Measurements from ENCODE around the gene DPEP2. TPM values are rescaled to one million over a fixed set of nuclear protein-coding genes. Genes with fewer than 3 reads are reported as not detected.

DPEP2 gene
- total and polyA plus RNA-seq, 2 of the 13 experiments (the other 11 are each of a cell fraction or from before 2014, with no cell fraction given), result 0.18 TPM; not detected in 1

DNA sequence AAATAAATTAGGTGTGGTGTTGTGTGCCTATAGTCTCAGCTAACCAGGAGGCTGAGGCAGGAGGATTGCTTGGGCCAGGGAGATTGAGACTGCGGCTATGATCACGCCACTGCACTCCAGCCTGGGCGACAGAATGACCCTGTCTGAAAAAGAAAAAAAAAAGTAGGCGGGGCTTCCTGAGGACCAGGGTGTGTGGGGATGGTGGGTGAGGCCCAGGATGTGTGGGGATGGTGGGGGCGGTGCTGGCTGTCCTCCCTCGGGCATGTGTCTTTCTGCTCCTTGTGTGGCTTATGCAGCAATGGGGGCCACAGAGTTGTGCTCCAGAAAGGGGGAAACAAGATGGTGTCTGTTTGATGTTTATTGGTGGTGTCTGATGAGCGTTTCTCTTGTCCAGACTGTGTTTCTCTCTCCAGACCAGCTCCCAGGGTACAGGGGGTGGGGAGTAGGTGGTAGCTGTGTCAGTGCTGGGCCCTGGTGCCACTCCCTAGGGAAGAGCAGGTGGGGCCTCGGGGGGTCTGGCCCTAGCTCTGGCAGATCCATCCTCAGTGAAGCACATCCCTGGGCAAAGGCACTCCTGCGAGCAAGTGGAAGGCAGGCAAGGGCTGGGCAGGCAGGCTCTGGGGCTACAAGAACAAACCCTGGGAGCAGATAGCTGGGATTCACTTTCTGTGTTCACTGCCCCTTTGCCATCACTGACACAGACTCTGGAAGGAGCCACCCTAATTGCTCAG, 57.6 kb downstream of the DPEP2 start:
- H3K9me3 ChIP-seq (ENCODE audit: low read length), result no peaks in the 10 kb centered on the region
- ATAC-seq, result no peak
- H2AFZ ChIP-seq (ENCODE audit: low read length), result no peak overlapping the region
- H3K27ac ChIP-seq (ENCODE audit: extremely low read length, insufficient read depth, low read length), result peak overlapping the region; percentile 85
- no peaks in the 10 kb centered on the region; a peak in 1 of 5 replicates for H3K27me3 ChIP-seq (ENCODE audit: control insufficient read depth in 1 of 2, insufficient read depth in 2 of 2, low read length in 2 of 2)
- CTCF ChIA-PET (ENCODE audit: low intra/inter-chr PET ratio, low total read pairs), result interaction anchor here (0.8 to 1.3 kb wide), 3 partner anchors 13 to 125 kb away, joined by 4 to 8 read pairs (median 8); no protein-coding TSS in a partner anchor
- peaks cover 10% of the 10 kb centered on the region for H3K79me2 ChIP-seq (ENCODE audit: insufficient read depth, low read length)
- WGBS (ENCODE audit: low lambda C conversion rate), result 90% methylated on average over 9 of the region's 9 CpGs
- H3K4me1 ChIP-seq (ENCODE audit: insufficient read depth, low read length), result peaks cover 63% of the 10 kb centered on the region
- peaks cover 17% of the 10 kb centered on the region; the same call in 1 of the 2 replicates for H4K20me1 ChIP-seq (ENCODE audit: insufficient read depth, low read length)
- no peak for DNase-seq (ENCODE audit: low spot score)
- FAIRE-seq, result no peak
- BruUV-seq (replicated peaks), result no TSS peak
- intact Hi-C loops (cut with micrococcal nuclease; ENCODE audit: unreplicated experiment), result loop anchor here (2.0 kb wide), 2 partner anchors 27 to 99 kb away; partner anchors contain the start of gene SLC12A4
- no peak overlapping the region for H3K4me2 ChIP-seq (ENCODE audit: low read depth, low read length)
- H3K4me3 ChIP-seq (replicated peaks in 1 of 3; ENCODE audit: insufficient read depth in 1 of 3, low read depth in 2 of 3, low read length in 3 of 3), result no peak overlapping the region
- H3K9ac ChIP-seq (ENCODE audit: insufficient read depth, low read depth, low read length), result no peak overlapping the region
- peaks cover 21 to 31% of the 10 kb centered on the region in 2 experiments for H3K36me3 ChIP-seq (replicated peaks in 1 of 2; ENCODE audit: control insufficient read depth in 1 of 2, insufficient read depth in 2 of 2, low read length in 2 of 2)
- POLR2A ChIA-PET, result interaction anchor here (0.8 to 13.6 kb wide), 11 partner anchors 22 to 143 kb away, joined by 3 to 226 read pairs (median 12); partner anchors contain the start of genes DDX28, DUS2, NFATC3 and RANBP10
- in situ Hi-C loops (cut with HindIII; ENCODE audit: extremely low pct_ligation_motif_present, low pct_unique_long_range_greater_than_20kb), result loop anchor here (5.0 kb wide), 1 partner anchor 101 kb away; no protein-coding TSS in a partner anchor
- TF ChIP-seq HNF4A (CRISPR knock-in tag; IDR thresholded peaks at IDR 0.05) (0 out of 2 replicates have a peak, but pooled peaks have one; percentile 19), POLR2AphosphoS2 (IDR thresholded peaks at IDR 0.05; ENCODE audit: low read depth, low read length) (no peak), EEA1 (CRISPR knock-in tag; IDR thresholded peaks at IDR 0.05; ENCODE audit: borderline replicate concordance) (0 out of 2 replicates have a peak, but pooled peaks have one; percentile 64), ZBTB14 (CRISPR knock-in tag; IDR thresholded peaks at IDR 0.05) (0 out of 2 replicates have a peak, but pooled peaks have one; percentile 8), ZNF883 (CRISPR knock-in tag; IDR thresholded peaks at IDR 0.05; ENCODE audit: not compliant biosample characterization) (no peak), PATZ1 (CRISPR knock-in tag; IDR thresholded peaks at IDR 0.05) (no peak), THAP7 (CRISPR knock-in tag; IDR thresholded peaks at IDR 0.05) (no peak), LCORL (IDR thresholded peaks at IDR 0.05) (no peak), LCORL (CRISPR knock-in tag; IDR thresholded peaks at IDR 0.05) (no peak), ZNF709 (CRISPR knock-in tag; IDR thresholded peaks at IDR 0.05) (0 out of 2 replicates have a peak, but pooled peaks have one; percentile 42), SRSF1 (optimal IDR thresholded peaks at IDR 0.05; ENCODE audit: low read depth, low read length) (no peak), NRL (CRISPR knock-in tag; IDR thresholded peaks at IDR 0.05; ENCODE audit: borderline replicate concordance) (0 out of 2 replicates have a peak, but pooled peaks have one; percentile 1), DR1 (CRISPR knock-in tag; IDR thresholded peaks at IDR 0.05) (0 out of 2 replicates have a peak, but pooled peaks have one; percentile 11), ZNF563 (CRISPR knock-in tag; IDR thresholded peaks at IDR 0.05) (peak; percentile 56; the same call in 1 of the 2 replicates), ZFY (CRISPR knock-in tag; IDR thresholded peaks at IDR 0.05) (0 out of 2 replicates have a peak, but pooled peaks have one; percentile 4), ZSCAN31 (CRISPR knock-in tag; IDR thresholded peaks at IDR 0.05; ENCODE audit: low read depth) (0 out of 2 replicates have a peak, but pooled peaks have one; percentile 21), ZNF564 (CRISPR knock-in tag; IDR thresholded peaks at IDR 0.05) (no peak), ZNF331 (CRISPR knock-in tag; IDR thresholded peaks at IDR 0.05) (no peak), MED8 (CRISPR knock-in tag; IDR thresholded peaks at IDR 0.05; ENCODE audit: insufficient replicate concordance) (peak; percentile 24), RFXAP (CRISPR knock-in tag; IDR thresholded peaks at IDR 0.05; ENCODE audit: borderline replicate concordance) (0 out of 2 replicates have a peak, but pooled peaks have one; percentile 35)

All from HepG2 (cell line).